ENCODE results near the gene ANK3.

GRCh38 chr10:60186315-60187071 lies 203.2 kb downstream of the ANK3 start:
- TF ChIP-seq, protein P1, sequence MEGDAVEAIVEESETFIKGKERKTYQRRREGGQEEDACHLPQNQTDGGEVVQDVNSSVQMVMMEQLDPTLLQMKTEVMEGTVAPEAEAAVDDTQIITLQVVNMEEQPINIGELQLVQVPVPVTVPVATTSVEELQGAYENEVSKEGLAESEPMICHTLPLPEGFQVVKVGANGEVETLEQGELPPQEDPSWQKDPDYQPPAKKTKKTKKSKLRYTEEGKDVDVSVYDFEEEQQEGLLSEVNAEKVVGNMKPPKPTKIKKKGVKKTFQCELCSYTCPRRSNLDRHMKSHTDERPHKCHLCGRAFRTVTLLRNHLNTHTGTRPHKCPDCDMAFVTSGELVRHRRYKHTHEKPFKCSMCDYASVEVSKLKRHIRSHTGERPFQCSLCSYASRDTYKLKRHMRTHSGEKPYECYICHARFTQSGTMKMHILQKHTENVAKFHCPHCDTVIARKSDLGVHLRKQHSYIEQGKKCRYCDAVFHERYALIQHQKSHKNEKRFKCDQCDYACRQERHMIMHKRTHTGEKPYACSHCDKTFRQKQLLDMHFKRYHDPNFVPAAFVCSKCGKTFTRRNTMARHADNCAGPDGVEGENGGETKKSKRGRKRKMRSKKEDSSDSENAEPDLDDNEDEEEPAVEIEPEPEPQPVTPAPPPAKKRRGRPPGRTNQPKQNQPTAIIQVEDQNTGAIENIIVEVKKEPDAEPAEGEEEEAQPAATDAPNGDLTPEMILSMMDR (IDR thresholded peaks at IDR 0.05; ENCODE audit: low read length) = no peak
- TF ChIP-seq EZH2phosphoT487 (IDR thresholded peaks at IDR 0.05; ENCODE audit: low read length) = no peak
- TF ChIP-seq EZH2 (optimal IDR thresholded peaks at IDR 0.05; ENCODE audit: low read depth, low read length) = no peak

Data from MM.1S (cell line).